Measurements from ENCODE around the gene MZF1.

- TF ChIP-seq CTCF (conservative IDR thresholded peaks at IDR 0.05): no peak
- no peak for TF ChIP-seq ZFX (IDR thresholded peaks at IDR 0.05)
Measured at GRCh38 chr19:58546019-58546530, 27.1 kb downstream of the MZF1 start.

Data from C4-2B (cell line).